Peyer's patch (tissue), 4 donors: Measurements from ENCODE around the gene PLAC1.

Experiments used
- CTCF ChIP-seq, 6 experiments: fragments of 450-650 bp in 4 of 6; fragments of 200-600 bp in 2 of 6; sonication (generic) in 1 of 6; IDR thresholded peaks; one replicate each; pipeline ENCODE4 v1.5.1; 2017 to 2019; ENCODE audit warnings: antibody characterized with exemption in 6 of 6, mild to moderate bottlenecking in 3 of 6, moderate library complexity in 1 of 6
- POLR2A ChIP-seq, 2 donors: fragments of 450-650 bp; IDR thresholded peaks; one replicate each; pipeline ENCODE4 v1.5.1; 2017; ENCODE audit warnings: antibody characterized with exemption in 2 of 2, mild to moderate bottlenecking in 2 of 2, moderate library complexity in 2 of 2

- TF ChIP-seq CTCF (IDR thresholded peaks at IDR 0.05) (no peak), POLR2A (IDR thresholded peaks at IDR 0.05) (no peak)
Observed at GRCh38 chrX:134545510-134545909, 112.8 kb downstream of the PLAC1 start.
